GM23248 (cell line): ENCODE results near the gene ADGRL2.

Experiments used
- EZH2 ChIP-seq: fragments of 200-600 bp; sonication (generic); IDR thresholded peaks from 2 replicates; pipeline ENCODE4 v1.6.1; 2018; ENCODE audit warnings: antibody characterized with exemption, mild to moderate bottlenecking; ENCODE audit not compliant: insufficient read depth, poor library complexity, severe bottlenecking
- EZH2phosphoT487 ChIP-seq: fragments of 200-600 bp; sonication (generic); IDR thresholded peaks from 2 replicates; pipeline ENCODE4 v1.6.1; 2018; ENCODE audit warnings: antibody characterized with exemption, moderate library complexity, mild to moderate bottlenecking, low read depth; ENCODE audit not compliant: insufficient read depth

GRCh38 chr1:81948495-81948894, 147.8 kb downstream of the ADGRL2 start:
- TF ChIP-seq EZH2phosphoT487 (no peak), EZH2 (no peak)
